Left lung (tissue), 10 donors: ENCODE results near the gene GIMAP7. TPM values are rescaled to one million over a fixed set of nuclear protein-coding genes. Genes with fewer than 3 reads are reported as not detected.

Experiments used
- ATAC-seq: fragments of 200-7000 bp; cut with Tn5 transposase; one replicate; pipeline ENCODE4 v1.9.1; 2020; ENCODE audit warnings: moderate library complexity
- DNase-seq, 4 donors: peaks; one replicate each; pipeline ENCODE4 v3.0.0-alpha.2; 2013 to 2020
- H3K27ac ChIP-seq, 2 donors: fragments of 200-600 bp; sonication (generic) in 1 of 2; one replicate each; pipeline versions ENCODE4 v1.5.0 to v1.8.0; 2020 to 2021
- H3K27me3 ChIP-seq, 2 donors: fragments of 200-600 bp; sonication (generic) in 1 of 2; one replicate each; pipeline versions ENCODE4 v1.5.0 to v1.8.0; 2020 to 2021
- H3K36me3 ChIP-seq, 2 donors: fragments of 200-600 bp; sonication (generic) in 1 of 2; one replicate each; pipeline versions ENCODE4 v1.5.0 to v1.8.0; 2020 to 2021
- H3K4me1 ChIP-seq, 2 donors: fragments of 200-600 bp; one replicate each; pipeline ENCODE4 v1.8.0; 2021
- H3K4me3 ChIP-seq, 2 donors: fragments of 200-600 bp; sonication (generic) in 1 of 2; one replicate each; pipeline versions ENCODE4 v1.5.0 to v1.8.0; 2020 to 2021; ENCODE audit warnings: mild to moderate bottlenecking in 1 of 2
- H3K9me3 ChIP-seq, 2 donors: fragments of 200-600 bp; sonication (generic) in 1 of 2; one replicate each; pipeline versions ENCODE4 v1.5.0 to v1.8.0; 2020 to 2021
- CTCF ChIP-seq, 2 donors: fragments of 200-600 bp; sonication (generic) in 1 of 2; IDR thresholded peaks; one replicate each; pipeline versions ENCODE4 v1.5.0 to v1.8.0; 2021; ENCODE audit warnings: antibody characterized with exemption in 2 of 2
- intact Hi-C, 2 donors: fragments of 100-400 bp; cut with DNase I; formaldehyde crosslinking; loops; one replicate each; pipeline versions ENCODE4 v1.11.2 to v1.14.2; 2022
- polyA plus RNA-seq, 6 donors: library from polyadenylated mRNA; unstranded; fragments of 120-200 nt; gene quantifications; one replicate each; pipeline ENCODE4 v1.2.1, GENCODE V29; 2013; ENCODE audit not compliant: insufficient read length in 6 of 6
- total RNA-seq, 2 donors: library from RNA; stranded (reverse); fragmentation: NEBNext Ultra II Directional; extraction: Animal tissue kit (Norgen Biotek cat#: 25700); gene quantifications; one replicate each; pipeline ENCODE4 v1.2.1, GENCODE V29; 2021
- donor health status: DM: no; HTN: yes; CAD: no.
- donor health status: DM: no; HTN: no; CAD: no.

GIMAP7 gene
- total and polyA plus RNA-seq, 8 donors = 16.7 to 49.8 (median 36.3) TPM

- no peak for DNase-seq
- H3K27ac ChIP-seq = no peak overlapping the region
- intact Hi-C loops = no loop called here
- H3K4me3 ChIP-seq = no peak overlapping the region
- no peaks in the 10 kb centered on the region for H3K27me3 ChIP-seq
- peaks cover 0 to 32% of the 10 kb centered on the region in 2 donors for H3K9me3 ChIP-seq
- ATAC-seq = no peak
- no peaks in the 10 kb centered on the region for H3K4me1 ChIP-seq
- no peak for TF ChIP-seq CTCF (IDR thresholded peaks at IDR 0.05)
- no peaks in the 10 kb centered on the region for H3K36me3 ChIP-seq
Measured at GRCh38 chr7:150531704-150532103, 17.0 kb downstream of the GIMAP7 start.

GRCh38 chr7:150538259-150538658, 23.6 kb downstream of the GIMAP7 start:
- no peak for TF ChIP-seq CTCF (IDR thresholded peaks at IDR 0.05)
- H3K4me3 ChIP-seq = no peak overlapping the region
- H3K27ac ChIP-seq = no peak overlapping the region
- H3K36me3 ChIP-seq = no peaks in the 10 kb centered on the region
- ATAC-seq (no peak), DNase-seq (no peak)
- H3K27me3 ChIP-seq = no peaks in the 10 kb centered on the region
- peaks cover 0 to 58% of the 10 kb centered on the region in 2 donors for H3K9me3 ChIP-seq
- intact Hi-C loops = no loop called here
- no peaks in the 10 kb centered on the region for H3K4me1 ChIP-seq

- intact Hi-C loops = no loop called here
- no peak overlapping the region for H3K4me3 ChIP-seq
- no peaks in the 10 kb centered on the region for H3K36me3 ChIP-seq
- no peak for TF ChIP-seq CTCF (IDR thresholded peaks at IDR 0.05)
- H3K27ac ChIP-seq = no peak overlapping the region
- no peaks in the 10 kb centered on the region for H3K27me3 ChIP-seq
- peaks cover 0 to 14% of the 10 kb centered on the region in 2 donors for H3K4me1 ChIP-seq
- no peak for ATAC-seq
- no peak for DNase-seq
- peaks cover 0 to 28% of the 10 kb centered on the region in 2 donors for H3K9me3 ChIP-seq
Measured at GRCh38 chr7:150553163-150553562, 38.5 kb downstream of the GIMAP7 start.

- DNase-seq (no peak), ATAC-seq (peak; percentile 67)
- Histone ChIP-seq H3K27ac (peak overlapping the region in 1 of 2 donors; percentile 63), H3K9me3 (peaks cover 0 to 29% of the 10 kb centered on the region in 2 donors), H3K4me3 (no peak overlapping the region), H3K4me1 (peaks cover 0 to 14% of the 10 kb centered on the region in 2 donors), H3K36me3 (no peaks in the 10 kb centered on the region), H3K27me3 (no peaks in the 10 kb centered on the region)
- intact Hi-C loops = no loop called here
- TF ChIP-seq CTCF (IDR thresholded peaks at IDR 0.05) = no peak
Measured at GRCh38 chr7:150556521-150557138, 42.0 kb downstream of the GIMAP7 start.

- no peak overlapping the region for H3K4me3 ChIP-seq
- peaks cover 0 to 35% of the 10 kb centered on the region in 2 donors for H3K9me3 ChIP-seq
- ATAC-seq (no peak), DNase-seq (no peak)
- TF ChIP-seq CTCF (IDR thresholded peaks at IDR 0.05) = no peak
- no peaks in the 10 kb centered on the region for H3K27me3 ChIP-seq
- peaks cover 0 to 19% of the 10 kb centered on the region in 2 donors for H3K4me1 ChIP-seq
- H3K27ac ChIP-seq = no peak overlapping the region
- intact Hi-C loops = no loop called here
- no peaks in the 10 kb centered on the region for H3K36me3 ChIP-seq
Measured at GRCh38 chr7:150560486-150560885, 45.8 kb downstream of the GIMAP7 start.
